Gastroesophageal sphincter (tissue), 4 donors: ENCODE measurements around the gene ODC1. TPM values are rescaled to one million over a fixed set of nuclear protein-coding genes. Genes with fewer than 3 reads are reported as not detected.

Source experiments
- ATAC-seq: fragments of 150-250 bp; one replicate; pipeline ENCODE4 v1.9.1; 2016; ENCODE audit warnings: mild to moderate bottlenecking, moderate library complexity
- H3K27ac ChIP-seq, 4 donors: fragments of 200-600 bp; sonication (generic) in 3 of 4; 1 replicate in 3 of 4; 2 replicates in 1 of 4; pipeline ENCODE4 v1.5.1; 2016 to 2019
- H3K27me3 ChIP-seq: fragments of 200-600 bp; sonication (generic); one replicate; pipeline ENCODE4 v1.5.1; 2019
- H3K36me3 ChIP-seq, 2 donors: fragments of 200-600 bp; sonication (generic); one replicate each; pipeline ENCODE4 v1.5.1; 2019; ENCODE audit warnings: control low read depth in 1 of 2
- H3K4me1 ChIP-seq, 3 donors: fragments of 200-600 bp; sonication (generic); 1 replicate in 2 of 3; 2 replicates in 1 of 3; pipeline ENCODE4 v1.5.1; 2016 to 2019; ENCODE audit warnings: control low read depth in 2 of 3
- H3K4me3 ChIP-seq, 2 donors: fragments of 200-600 bp; sonication (generic); one replicate each; pipeline ENCODE4 v1.5.1; 2019; ENCODE audit warnings: mild to moderate bottlenecking in 1 of 2, moderate library complexity in 1 of 2
- H3K9me3 ChIP-seq, 3 donors: fragments of 200-600 bp; sonication (generic); one replicate each; pipeline ENCODE4 v1.5.1; 2017 to 2019; ENCODE audit warnings: control low read depth in 2 of 3
- EP300 ChIP-seq: sonication (generic); formaldehyde crosslinking; IDR thresholded peaks from one replicate; pipeline ENCODE4 v1.6.1; 2017; ENCODE audit warnings: antibody characterized with exemption, mild to moderate bottlenecking
- POLR2A ChIP-seq, 2 donors: fragments of 450-650 bp; IDR thresholded peaks; one replicate each; pipeline ENCODE4 v1.6.1; 2017; ENCODE audit warnings: antibody characterized with exemption in 2 of 2, mild to moderate bottlenecking in 2 of 2, moderate library complexity in 1 of 2
- POLR2AphosphoS5 ChIP-seq: sonication (generic); formaldehyde crosslinking; IDR thresholded peaks from one replicate; pipeline ENCODE4 v1.6.1; 2017; ENCODE audit warnings: antibody characterized with exemption
- WGBS, 2 donors: methylation state at CpG; one replicate each; pipeline ENCODE4 v1.1.5; 2018; ENCODE audit warnings: low coverage in 1 of 2; 5-methylcytosine and 5-hydroxymethylcytosine counted together
- total RNA-seq, 4 donors: library from RNA; depleted of rRNA; stranded (reverse); fragments of >200 nt; gene quantifications; one replicate each; pipeline ENCODE4 v1.1.0, GENCODE V29; 2016
- TF ChIP-seq, protein P1 (sequence below), 4 experiments: fragments of 200-600 bp in 2 of 4; fragments of 450-650 bp in 2 of 4; sonication (generic) in 1 of 4; IDR thresholded peaks; one replicate each; pipeline ENCODE4 v1.5.1; 2017 to 2019; ENCODE audit warnings: antibody characterized with exemption in 4 of 4, mild to moderate bottlenecking in 2 of 4, moderate library complexity in 2 of 4

ODC1 gene
- total RNA-seq, 4 donors from 2014 or later, result 105 to 199 (median 137) TPM

DNA sequence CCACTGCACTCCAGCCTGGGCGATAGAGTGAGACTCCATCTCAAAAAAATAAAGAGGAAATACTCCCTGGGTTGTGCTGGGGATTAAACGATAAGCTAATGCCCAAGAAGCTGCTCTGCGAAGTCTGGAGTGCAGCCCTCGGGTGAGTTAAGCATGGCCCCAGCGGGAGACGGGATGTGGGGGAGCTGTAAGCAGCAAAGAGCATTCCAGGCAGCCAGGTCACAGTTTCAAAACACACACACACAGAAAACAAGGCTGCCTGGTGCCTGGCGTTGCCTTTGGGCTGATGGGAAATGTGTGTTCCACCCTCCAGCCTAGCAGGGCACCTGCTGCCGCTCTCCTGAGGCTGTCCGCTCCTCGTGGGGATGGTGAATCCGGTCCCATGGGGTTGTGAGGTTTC is 24.1 kb downstream of the ODC1 start:
- TF ChIP-seq EP300 (no peak), POLR2AphosphoS5 (no peak), POLR2A (IDR thresholded peaks at IDR 0.05) (no peak)
- TF ChIP-seq, protein P1, sequence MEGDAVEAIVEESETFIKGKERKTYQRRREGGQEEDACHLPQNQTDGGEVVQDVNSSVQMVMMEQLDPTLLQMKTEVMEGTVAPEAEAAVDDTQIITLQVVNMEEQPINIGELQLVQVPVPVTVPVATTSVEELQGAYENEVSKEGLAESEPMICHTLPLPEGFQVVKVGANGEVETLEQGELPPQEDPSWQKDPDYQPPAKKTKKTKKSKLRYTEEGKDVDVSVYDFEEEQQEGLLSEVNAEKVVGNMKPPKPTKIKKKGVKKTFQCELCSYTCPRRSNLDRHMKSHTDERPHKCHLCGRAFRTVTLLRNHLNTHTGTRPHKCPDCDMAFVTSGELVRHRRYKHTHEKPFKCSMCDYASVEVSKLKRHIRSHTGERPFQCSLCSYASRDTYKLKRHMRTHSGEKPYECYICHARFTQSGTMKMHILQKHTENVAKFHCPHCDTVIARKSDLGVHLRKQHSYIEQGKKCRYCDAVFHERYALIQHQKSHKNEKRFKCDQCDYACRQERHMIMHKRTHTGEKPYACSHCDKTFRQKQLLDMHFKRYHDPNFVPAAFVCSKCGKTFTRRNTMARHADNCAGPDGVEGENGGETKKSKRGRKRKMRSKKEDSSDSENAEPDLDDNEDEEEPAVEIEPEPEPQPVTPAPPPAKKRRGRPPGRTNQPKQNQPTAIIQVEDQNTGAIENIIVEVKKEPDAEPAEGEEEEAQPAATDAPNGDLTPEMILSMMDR (IDR thresholded peaks at IDR 0.05), result no peak
- ATAC-seq, result no peak
- Histone ChIP-seq H3K36me3 (peaks cover 0 to 83% of the 10 kb centered on the region in 2 donors), H3K4me1 (peaks cover 0 to 18% (median 2%) of the 10 kb centered on the region in 3 donors), H3K27me3 (no peaks in the 10 kb centered on the region), H3K4me3 (no peak overlapping the region), H3K27ac (no peak overlapping the region), H3K9me3 (no peaks in the 10 kb centered on the region)
- 90 to 97% methylated on average over 5 to 7 of the region's 11 CpGs for WGBS, 2 donors

DNA sequence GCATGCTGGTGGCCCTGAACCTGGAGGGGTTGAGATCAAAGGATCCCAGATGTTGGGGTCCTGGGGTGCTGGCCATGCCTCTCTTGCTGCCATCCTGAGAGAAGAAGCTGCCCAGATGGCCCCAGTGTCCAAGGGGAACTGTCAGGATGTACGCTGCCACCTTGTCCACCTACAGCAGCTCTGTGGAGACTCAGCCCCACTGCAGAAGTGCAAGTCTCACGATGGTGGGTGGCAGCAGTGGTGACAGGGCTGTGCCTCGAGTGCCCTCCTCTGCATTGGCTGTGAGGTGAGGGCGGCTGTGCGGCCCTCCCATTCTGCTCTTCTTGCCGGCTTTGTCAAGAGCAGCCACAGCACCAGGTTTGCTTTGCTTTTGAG is 24.7 kb downstream of the ODC1 start:
- Histone ChIP-seq H3K9me3 (no peaks in the 10 kb centered on the region), H3K27ac (no peak overlapping the region), H3K27me3 (no peaks in the 10 kb centered on the region), H3K4me1 (peaks cover 0 to 16% (median 2%) of the 10 kb centered on the region in 3 donors), H3K4me3 (no peak overlapping the region), H3K36me3 (peaks cover 0 to 82% of the 10 kb centered on the region in 2 donors)
- ATAC-seq, result no peak
- WGBS, 2 donors, result 100% methylated on average over 1 of the region's 6 CpGs; no CpG with 5 or more reads in 1 of the 2 donors
- TF ChIP-seq POLR2AphosphoS5 (no peak), POLR2A (IDR thresholded peaks at IDR 0.05) (no peak), EP300 (no peak)
- TF ChIP-seq, protein P1 (IDR thresholded peaks at IDR 0.05), result no peak

DNA sequence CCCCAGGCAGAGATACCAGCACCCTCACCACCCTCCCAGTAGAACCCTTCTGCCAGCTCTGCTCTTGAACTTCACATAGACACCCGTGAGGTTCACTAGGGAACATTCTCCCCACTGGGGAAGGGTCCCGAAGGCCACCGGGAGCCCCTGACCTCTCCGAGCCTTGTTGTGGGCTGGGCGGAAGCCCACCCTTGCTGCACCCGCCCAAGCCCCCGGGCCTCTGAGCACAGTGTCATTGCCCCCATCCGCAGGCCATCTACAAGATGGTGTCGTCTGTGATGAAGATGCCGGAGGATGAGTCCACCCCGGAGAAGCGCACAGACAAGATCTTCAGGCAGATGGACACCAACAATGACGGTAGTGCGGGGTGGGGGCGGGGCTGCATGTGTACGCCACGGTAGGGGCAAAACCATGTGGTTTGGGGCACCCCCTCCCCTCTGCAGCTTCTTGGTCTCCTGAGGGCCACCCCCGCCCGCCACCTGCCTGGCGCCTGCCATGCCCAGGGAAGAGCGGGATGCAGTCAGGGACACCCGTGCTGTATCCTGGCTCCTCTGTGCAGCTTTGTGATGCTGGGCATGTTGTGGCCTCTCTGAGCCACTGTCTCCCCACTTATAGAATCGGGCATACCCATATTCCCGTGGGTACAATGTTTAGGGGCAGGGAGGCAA is 25.3 kb downstream of the ODC1 start:
- H3K27ac ChIP-seq, result no peak overlapping the region
- 87% methylated on average over 3 of the region's 24 CpGs; no CpG with 5 or more reads in 1 of the 2 donors for WGBS, 2 donors
- H3K36me3 ChIP-seq, result peaks cover 0 to 77% of the 10 kb centered on the region in 2 donors
- TF ChIP-seq, protein P1 (IDR thresholded peaks at IDR 0.05), result no peak
- TF ChIP-seq POLR2AphosphoS5 (no peak), EP300 (no peak), POLR2A (IDR thresholded peaks at IDR 0.05) (no peak)
- ATAC-seq, result no peak
- no peaks in the 10 kb centered on the region for H3K27me3 ChIP-seq
- peaks cover 0 to 11% (median 2%) of the 10 kb centered on the region in 3 donors for H3K4me1 ChIP-seq
- no peak overlapping the region for H3K4me3 ChIP-seq
- no peaks in the 10 kb centered on the region for H3K9me3 ChIP-seq

DNA sequence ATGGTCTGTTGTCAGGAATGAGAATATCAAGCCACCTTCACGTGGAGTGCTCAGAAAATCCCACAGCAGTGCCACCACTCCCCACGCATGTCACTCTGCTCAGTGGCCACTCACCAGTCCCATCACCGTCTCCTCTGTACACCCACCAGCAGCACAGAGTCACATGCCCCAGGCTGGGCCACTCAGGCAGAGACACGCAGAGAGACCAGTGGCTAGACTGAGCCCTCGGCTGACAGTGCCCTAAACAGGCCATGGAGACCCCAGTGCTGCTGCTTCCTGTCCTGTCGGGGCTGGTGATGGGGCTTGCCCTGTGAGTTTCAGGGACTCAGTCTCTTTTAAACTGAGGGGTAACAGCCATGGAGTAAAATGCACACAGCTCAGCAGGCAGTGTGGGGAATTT is 25.9 kb downstream of the ODC1 start:
- TF ChIP-seq POLR2AphosphoS5, result no peak
- TF ChIP-seq, protein P1 (IDR thresholded peaks at IDR 0.05), result no peak
- no peak for TF ChIP-seq EP300
- TF ChIP-seq POLR2A (IDR thresholded peaks at IDR 0.05), result no peak
- 67 to 90% methylated on average over 1 to 5 of the region's 6 CpGs for WGBS, 2 donors

More for the DNA sequence above, 25.9 kb downstream of the ODC1 start:
- Histone ChIP-seq H3K36me3 (peaks cover 0 to 76% of the 10 kb centered on the region in 2 donors), H3K27me3 (no peaks in the 10 kb centered on the region), H3K4me3 (no peak overlapping the region), H3K27ac (no peak overlapping the region), H3K9me3 (no peaks in the 10 kb centered on the region), H3K4me1 (peaks cover 0 to 5% (median 0%) of the 10 kb centered on the region in 3 donors)
- no peak for ATAC-seq
